ENCODE results near the gene FN3KRP.

DNA sequence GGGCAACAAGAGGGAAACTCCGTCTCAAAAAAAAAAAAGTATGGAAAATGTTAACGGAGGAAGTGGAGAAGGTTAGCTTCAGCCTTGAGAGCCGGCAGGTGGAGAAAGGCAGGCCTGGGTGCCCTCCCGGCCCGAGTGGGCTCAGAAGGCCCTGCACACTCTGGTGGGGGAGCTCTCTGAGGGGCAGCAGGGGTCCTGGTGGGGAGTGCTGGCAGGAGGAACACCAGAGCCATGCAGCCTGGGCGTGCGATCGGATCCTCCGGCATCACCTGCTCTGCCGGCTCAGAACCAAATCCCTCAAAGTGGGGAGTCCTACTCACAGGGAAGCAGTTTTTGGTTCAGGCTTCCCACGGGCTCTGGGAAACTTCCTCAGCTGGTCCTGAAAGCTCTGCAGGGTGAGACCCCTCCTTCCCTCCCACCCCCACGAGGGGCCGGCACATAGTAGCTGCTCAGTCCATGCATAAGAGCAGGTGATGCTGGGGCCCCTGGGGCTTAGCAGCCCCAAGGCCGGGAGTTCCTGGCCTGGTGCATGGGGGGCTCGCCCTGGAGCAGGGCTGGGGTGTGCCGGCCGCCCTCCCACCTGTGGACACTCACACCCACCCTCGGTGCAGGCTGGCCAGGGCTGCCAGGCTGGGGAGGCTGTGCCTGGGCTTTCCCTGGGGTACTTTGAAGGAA, 20.1 kb downstream of the FN3KRP start:
- TF ChIP-seq, protein P1, sequence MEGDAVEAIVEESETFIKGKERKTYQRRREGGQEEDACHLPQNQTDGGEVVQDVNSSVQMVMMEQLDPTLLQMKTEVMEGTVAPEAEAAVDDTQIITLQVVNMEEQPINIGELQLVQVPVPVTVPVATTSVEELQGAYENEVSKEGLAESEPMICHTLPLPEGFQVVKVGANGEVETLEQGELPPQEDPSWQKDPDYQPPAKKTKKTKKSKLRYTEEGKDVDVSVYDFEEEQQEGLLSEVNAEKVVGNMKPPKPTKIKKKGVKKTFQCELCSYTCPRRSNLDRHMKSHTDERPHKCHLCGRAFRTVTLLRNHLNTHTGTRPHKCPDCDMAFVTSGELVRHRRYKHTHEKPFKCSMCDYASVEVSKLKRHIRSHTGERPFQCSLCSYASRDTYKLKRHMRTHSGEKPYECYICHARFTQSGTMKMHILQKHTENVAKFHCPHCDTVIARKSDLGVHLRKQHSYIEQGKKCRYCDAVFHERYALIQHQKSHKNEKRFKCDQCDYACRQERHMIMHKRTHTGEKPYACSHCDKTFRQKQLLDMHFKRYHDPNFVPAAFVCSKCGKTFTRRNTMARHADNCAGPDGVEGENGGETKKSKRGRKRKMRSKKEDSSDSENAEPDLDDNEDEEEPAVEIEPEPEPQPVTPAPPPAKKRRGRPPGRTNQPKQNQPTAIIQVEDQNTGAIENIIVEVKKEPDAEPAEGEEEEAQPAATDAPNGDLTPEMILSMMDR (IDR thresholded peaks at IDR 0.05): no peak
- TF ChIP-seq POLR2A (IDR thresholded peaks at IDR 0.05): no peak
